ELF-1 (cell line): ENCODE measurements around the gene HMCN2.
"Not testable (repeated sequence)": the region's sequence is repeated elsewhere in the genome, so short reads cannot be mapped to it uniquely, and the experiment has no call there.

Experiments
- DNase-seq: peaks from one replicate; pipeline ENCODE4 v3.0.0-alpha.2; 2016; ENCODE audit warnings: low read depth, low spot score

Gene HMCN2

GRCh38 chr9:130262771-130263170, 2.8 kb upstream of the HMCN2 start:
- no peak for DNase-seq

- DNase-seq = no peak
These were observed 1.8 kb upstream of the HMCN2 start for GRCh38 chr9:130263601-130264413.

DNA sequence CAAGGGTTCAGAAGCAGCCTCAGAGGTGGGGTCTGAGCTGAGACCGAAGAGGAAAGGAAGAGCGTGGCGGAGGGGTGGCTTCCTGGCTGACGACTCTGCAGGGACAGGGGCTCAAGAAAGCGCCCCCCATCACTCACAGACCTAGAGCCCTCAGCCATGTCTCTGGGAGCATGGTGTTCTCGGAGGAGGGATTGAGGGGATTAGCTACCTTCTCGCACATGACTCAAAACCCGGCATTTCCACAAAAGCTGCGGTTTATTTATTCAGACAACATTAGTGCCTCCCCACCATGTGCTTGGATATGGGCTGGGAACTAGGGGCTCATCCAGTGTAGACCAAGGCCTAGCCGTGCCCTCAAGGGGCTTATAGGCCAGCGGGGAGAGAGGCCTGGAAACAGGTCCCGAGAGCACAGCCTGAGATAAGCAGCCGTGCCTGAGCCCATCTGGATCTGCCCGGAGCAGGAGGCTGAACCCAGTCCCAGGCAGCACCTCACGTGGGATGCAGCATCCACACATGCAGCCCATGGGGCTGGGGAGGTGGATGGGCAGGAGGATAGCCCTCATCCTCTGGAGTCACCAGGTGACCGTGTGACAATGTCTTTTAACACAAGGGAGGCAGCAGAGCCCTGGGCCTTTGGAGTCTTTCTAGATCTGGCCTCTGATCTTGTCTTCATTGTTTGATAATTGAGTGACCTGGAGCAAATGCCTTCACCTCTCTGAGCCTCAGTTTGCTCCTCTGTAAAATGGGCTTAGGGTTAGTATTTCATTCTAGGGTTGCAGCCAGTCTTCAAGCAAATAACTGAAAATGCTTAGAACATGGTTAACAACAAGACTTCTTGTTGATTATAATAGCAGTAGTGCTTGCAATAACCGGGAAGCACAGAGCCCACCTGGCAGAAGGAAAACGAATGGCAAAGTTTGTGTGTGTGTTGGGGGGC, 878 bp upstream of the HMCN2 start:
- DNase-seq = no peak

DNA sequence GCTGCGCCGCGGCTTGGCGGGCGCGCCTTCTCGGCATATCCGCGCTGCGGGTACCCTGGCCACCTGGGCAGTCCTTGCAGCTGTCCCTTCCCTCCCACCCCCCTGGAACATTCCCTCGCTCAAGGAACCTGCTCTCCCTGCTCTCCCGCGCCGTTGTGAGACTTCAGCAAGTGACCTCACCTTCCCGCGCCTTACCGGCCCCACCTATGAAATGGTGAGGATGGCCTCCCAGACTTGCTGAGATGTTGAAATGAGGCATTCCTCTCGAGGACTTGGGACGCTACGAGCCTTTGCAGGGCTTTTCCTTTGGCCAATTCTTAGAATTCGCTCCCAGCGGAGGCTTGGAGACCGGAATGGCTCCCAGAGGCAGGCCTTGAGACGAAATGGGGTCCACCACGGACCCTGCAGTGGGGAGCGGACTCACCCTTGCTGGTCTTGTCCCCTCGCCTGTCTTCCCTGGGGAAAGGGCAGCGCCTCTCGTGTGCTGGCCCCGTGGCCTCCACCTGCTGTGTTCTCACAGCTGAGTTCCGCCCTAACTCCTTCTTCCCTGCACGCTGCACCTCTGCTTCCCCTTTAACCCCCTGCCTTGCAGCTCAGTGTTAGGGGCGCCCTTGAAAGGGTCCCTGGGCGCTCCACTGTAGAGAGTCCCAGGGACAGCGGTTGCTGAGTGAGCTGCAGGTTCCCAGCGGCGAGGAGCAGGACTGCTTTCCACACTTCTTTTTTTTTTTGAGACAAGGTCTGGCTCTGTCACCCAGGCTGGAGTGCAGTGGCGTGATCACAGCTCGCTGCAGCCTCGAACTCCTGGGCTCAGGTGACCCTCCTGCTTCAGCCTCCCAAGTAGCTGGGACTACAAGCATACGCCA, 907 bp downstream of the HMCN2 start:
- DNase-seq = peak; percentile 63

DNA sequence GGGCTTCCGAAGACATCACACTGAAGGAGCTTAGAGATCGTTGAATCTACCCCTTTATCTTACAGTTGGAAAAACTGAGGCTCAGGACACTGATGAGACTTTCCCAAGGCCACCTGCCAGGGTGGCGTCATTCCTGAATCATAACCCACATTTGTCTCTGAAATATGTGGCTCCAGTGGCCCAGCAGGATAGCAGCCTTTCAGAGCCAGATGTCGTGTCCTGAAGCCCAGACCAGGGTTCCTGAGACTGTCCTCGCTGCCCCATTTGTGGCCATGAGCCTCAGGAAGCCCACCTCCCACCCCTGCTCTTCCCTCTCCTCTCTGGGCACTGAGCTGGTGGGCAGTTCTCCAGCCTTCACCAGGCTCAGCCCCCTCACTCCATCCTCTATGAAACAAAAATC, 2.4 kb downstream of the HMCN2 start:
- DNase-seq = no peak

DNA sequence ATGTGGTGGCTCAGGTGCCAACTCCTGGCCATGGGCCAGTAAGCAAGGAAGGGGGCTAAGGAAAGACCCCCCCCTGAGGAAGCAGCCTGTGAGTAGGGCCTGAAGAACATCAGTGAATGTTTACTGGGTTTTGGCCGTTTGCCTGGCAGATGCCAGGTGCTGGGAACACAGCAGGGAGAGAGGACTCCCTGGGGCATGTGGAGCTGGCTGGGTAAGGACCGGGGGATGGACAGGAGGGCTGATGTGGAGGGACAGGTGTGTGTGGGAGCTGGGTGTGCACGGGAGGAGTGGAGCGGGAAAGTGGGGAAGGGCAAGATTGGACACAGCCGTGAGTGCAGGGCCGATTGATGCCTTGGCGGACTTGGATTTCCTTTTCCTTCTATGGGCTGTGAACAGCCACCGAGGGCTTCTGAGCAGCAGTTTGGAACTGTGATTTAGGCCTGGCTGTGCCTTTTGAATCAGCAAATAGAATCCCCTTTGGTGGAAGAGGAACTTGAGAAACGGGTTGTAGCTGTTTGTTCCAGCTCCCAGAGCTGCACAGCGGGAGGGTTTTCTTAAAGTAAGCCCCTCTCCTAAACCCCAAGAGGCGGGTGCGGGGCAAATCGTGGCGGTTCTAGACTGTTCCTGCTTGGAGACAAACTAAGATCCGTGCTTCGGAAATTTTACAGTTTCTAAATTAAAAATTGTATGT, 3.1 kb downstream of the HMCN2 start:
- peak; percentile 71 for DNase-seq

- no peak for DNase-seq
These were observed 5.9 kb downstream of the HMCN2 start for GRCh38 chr9:130271473-130271872.

DNA sequence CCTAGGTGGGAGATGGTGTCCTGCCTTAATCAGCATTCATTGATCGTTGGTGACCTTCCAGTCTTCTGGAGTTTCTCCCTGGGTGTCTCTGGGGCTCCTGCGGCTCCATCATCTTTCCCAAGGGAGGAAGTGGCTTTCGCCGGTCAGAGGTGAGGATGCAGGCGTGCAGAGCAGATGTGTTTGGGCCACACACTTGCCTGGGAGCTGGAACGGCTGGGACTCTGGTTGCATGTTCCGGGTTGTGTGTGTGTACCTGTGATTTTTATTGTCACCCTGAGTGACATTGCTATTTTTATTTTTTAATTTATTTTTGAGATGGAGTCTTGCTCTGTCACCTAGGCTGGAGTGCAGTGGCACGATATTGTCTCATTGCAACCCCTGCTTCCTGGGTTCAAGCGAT, 9.6 kb downstream of the HMCN2 start:
- DNase-seq = no peak

GRCh38 chr9:130276121-130276520, 10.6 kb downstream of the HMCN2 start:
- DNase-seq = no peak

DNA sequence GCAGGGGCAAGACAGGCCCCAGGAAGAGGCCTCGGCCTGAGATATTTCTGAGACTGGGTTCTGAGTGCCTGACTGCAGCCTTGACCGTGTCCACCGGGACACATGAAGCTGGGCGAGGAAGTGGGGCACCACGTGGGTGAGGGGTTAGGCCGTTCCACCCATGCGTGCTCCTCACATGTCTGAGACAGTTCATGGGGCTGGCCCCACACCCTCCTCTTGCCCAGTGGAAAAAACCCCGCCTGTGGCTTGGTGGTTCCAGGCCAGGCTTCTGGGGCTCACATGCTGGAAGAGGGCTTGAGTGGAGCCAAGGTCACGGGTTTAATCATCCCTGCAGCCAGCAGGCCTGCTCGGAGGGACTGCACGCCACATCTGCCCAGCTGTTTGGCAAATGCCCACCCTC, 11.4 kb downstream of the HMCN2 start:
- no peak for DNase-seq

DNA sequence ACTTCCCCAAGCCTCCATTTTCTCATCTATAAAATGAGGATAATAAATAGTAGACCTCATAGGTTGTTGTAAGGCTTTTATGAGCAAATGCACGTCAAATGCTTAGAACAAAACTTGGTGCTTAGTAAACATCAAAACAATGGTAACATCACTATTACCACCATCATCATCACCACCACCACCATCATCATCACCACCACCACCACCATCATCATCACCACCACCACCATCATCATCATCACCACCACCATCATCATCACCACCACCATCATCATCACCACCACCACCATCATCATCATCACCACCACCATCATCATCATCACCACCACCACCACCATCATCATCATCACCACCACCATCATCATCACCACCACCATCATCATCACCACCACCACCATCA, 12.0 kb downstream of the HMCN2 start:
- not testable (repeated sequence) for DNase-seq

- no peak for DNase-seq
These were observed 18.1 kb downstream of the HMCN2 start for GRCh38 chr9:130283539-130284248.

- no peak for DNase-seq
These were observed 18.7 kb downstream of the HMCN2 start for GRCh38 chr9:130284249-130284625.

GRCh38 chr9:130284690-130285089, 19.1 kb downstream of the HMCN2 start:
- DNase-seq = no peak

GRCh38 chr9:130285271-130285670, 19.7 kb downstream of the HMCN2 start:
- DNase-seq = no peak

- no peak for DNase-seq
These were observed 20.7 kb downstream of the HMCN2 start for GRCh38 chr9:130286072-130286770.

DNA sequence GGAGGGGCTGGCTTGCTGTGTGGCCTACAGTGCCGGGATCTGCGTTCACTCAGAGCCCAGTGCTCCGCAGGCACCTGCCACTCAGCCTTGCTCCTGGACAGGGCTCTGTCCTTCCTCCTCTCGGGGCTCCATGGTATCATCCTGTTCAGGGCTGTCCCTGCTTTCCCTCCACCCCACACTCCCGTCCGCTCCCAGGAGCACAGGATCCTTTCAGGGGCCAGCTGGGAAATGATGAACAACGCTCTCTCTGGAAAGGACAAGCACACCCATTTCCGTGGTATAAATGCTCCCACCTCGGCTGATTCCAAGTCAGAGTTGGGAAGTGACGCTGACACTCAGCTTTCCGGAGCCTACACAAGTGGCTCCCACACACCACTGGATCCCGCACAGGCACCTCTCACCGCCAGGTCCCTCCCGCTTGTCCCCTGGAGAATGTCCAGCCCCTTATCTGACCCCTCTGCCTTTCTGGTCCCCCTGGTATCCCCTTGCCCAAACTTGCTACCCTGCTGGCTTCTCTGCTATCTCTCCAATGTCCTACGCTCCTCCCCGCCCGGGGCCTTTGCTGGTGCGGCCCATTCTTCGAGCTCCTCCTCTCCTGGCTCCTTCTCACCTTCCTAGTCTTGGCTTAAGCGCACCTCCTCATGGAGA, 21.3 kb downstream of the HMCN2 start:
- no peak for DNase-seq

GRCh38 chr9:130287736-130288135, 22.2 kb downstream of the HMCN2 start:
- DNase-seq = no peak

GRCh38 chr9:130288393-130288792, 22.8 kb downstream of the HMCN2 start:
- DNase-seq = no peak
